GM13976 (cell line): Measurements from ENCODE around the gene IFITM1.
"Not testable (repeated sequence)": the region's sequence is repeated elsewhere in the genome, so short reads cannot be mapped to it uniquely, and the experiment has no call there.

ENCODE experiments used
- DNase-seq: peaks from one replicate; pipeline ENCODE4 v3.0.0; 2012; ENCODE audit warnings: low spot score
- CTCF ChIP-seq: IDR thresholded peaks from 2 replicates; pipeline ENCODE4 v1.5.1; 2012; ENCODE audit warnings: borderline replicate concordance, mild to moderate bottlenecking; ENCODE audit not compliant: insufficient read depth; ENCODE audit errors: extremely low read depth, missing control alignments, control extremely low read depth
- in situ Hi-C: fragments of 300-500 bp; cut with MboI; formaldehyde crosslinking; loops from one replicate; pipeline ENCODE4 v1.12.0; 2022; ENCODE audit warnings: low sequenced_read_pairs, mixed read lengths, inconsistent platforms; ENCODE audit not compliant: unreplicated experiment

IFITM1 gene

DNA sequence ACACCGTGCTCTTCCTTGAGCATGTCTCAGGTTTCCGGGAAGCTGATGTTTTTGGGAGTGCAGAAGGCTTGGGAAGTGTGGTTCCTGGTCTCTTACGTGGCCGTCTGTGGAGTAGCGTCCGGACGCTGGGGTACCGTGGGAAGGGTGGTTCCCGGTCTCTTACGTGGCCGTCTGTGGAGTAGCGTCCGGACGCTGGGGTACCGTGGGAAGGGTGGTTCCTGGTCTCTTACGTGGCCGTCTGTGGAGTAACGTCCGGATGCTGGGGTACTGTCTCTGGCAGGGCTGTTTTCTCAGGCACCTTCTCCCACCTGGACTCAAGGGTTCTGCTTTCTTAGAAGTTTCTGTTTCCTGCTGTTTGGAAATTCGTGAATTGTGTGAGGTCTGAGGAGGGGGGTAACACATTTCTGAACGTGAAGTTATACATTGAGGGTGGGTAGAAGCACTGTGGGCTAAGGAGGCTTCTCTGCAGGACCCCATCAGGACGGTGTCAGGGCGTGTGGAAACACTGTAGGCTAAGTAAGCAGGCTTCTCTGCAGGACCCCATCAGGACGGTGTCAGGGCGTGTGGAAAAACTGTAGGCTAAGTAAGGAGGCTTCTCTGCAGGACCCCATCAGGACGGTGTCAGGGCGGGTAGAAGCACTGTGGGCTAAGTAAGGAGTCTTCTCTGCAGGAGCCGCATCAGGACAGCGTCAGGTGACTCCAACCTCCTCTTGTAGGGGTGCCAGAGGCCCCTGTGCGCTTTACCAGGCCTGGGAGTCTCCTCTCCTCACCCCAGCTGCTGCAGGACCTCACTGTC, 12.2 kb downstream of the IFITM1 start:
- TF ChIP-seq CTCF: no peak
- DNase-seq: no peak
- in situ Hi-C loops: no loop called here

- in situ Hi-C loops: no loop called here
- no peak for DNase-seq
- TF ChIP-seq CTCF: no peak
Observed at GRCh38 chr11:326592-326841, 12.7 kb downstream of the IFITM1 start.

DNA sequence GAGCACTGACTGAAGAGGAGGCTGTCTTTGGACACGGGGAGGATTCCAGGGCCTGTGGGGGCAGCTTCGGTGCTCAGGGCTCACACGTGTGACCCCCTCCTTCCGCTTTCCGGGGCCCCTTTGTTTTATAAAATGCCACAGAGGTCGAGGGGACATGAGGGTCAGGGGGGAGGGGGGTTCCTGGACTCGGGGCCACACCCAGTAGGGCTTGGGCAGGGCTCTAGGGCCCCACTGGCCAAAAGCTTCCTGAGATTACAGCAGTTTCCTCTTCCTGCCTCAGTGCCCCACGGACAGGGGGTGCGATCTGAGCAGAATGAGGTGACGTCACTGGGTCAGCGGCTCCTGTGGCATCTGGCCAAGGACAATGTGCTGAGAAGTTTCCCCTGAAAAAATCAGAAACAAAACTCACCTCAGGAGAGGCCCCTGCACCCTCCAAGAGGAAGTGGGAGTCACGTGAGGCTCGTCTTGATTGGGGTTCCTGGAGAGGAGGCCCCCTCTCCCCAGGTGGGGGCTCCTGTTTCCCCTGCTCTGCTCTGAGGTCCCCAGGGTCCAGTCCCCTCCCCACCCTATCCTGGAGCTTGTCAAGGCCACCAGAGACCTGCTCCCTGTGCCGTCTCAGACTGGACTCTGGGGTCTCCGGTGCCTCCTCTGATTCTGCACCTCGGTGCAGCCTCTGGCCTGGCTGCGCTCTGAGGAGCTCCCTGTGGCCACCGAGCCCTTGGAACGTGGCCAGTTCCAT, 13.2 kb downstream of the IFITM1 start:
- in situ Hi-C loops: no loop called here
- peak; percentile 88 for DNase-seq
- TF ChIP-seq CTCF: no peak

- TF ChIP-seq CTCF: no peak
- in situ Hi-C loops: no loop called here
Observed at GRCh38 chr11:327581-327923, 13.7 kb downstream of the IFITM1 start.

GRCh38 chr11:328012-328411, 14.2 kb downstream of the IFITM1 start:
- in situ Hi-C loops: no loop called here
- TF ChIP-seq CTCF: no peak

More at GRCh38 chr11:327581-327923, 13.7 kb downstream of the IFITM1 start:
- DNase-seq: no peak

DNA sequence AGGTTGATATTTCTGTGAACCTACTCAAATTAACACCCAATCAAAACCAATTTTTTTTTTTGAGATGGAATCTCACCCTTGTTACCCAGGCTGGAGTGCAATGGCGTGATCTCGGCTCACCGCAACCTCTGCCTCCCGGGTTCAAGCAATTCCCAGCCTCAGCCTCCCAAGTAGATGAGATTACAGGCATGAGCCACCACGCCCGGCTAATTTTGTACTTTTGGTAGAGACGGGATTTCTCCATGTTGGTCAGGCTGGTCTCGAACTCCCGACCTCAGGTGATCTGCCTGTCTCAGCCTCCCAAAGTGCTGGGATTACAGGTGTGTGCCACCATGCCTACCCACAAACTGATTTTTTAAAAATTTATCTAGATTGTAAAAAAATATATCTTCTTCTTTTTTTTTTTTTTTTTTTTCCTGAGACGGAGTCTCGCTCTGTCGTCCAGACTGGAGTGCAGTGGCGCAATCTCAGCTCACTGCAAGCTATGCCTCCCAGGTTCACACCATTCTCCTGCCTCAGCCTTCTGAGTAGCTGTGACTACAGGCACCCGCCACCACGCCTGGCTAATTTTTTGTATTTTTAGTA, 14.8 kb downstream of the IFITM1 start:
- in situ Hi-C loops, DNase-seq: not testable (repeated sequence)

More at GRCh38 chr11:328012-328411, 14.2 kb downstream of the IFITM1 start:
- no peak for DNase-seq

GRCh38 chr11:329886-330253, 16.0 kb downstream of the IFITM1 start:
- DNase-seq: no peak
- in situ Hi-C loops: no loop called here

More at GRCh38 chr11:329886-330253, 16.0 kb downstream of the IFITM1 start:
- TF ChIP-seq CTCF: no peak
